Thoracic aorta (tissue), 2 donors: ENCODE measurements around the gene LDLRAD4. TPM values are rescaled to one million over a fixed set of nuclear protein-coding genes. Genes with fewer than 3 reads are reported as not detected.

ENCODE experiments used
- ATAC-seq: fragments of 150-250 bp; one replicate; pipeline ENCODE4 v1.8.0; 2017; ENCODE audit warnings: low read depth; ENCODE audit not compliant: insufficient number of reproducible peaks, low FRiP score
- DNase-seq: peaks from one replicate; pipeline ENCODE4 v3.0.0-alpha.2; 2020; ENCODE audit warnings: low spot score
- H3K27ac ChIP-seq, 2 donors: fragments of 200-600 bp; sonication (generic); 1 replicate in 1 of 2; 2 replicates in 1 of 2; pipeline ENCODE4 v1.5.1; 2016; ENCODE audit warnings: mild to moderate bottlenecking in 2 of 2, moderate library complexity in 2 of 2
- H3K27me3 ChIP-seq: fragments of 200-600 bp; sonication (generic); replicated peaks from 2 replicates; pipeline ENCODE4 v1.6.0; 2016; ENCODE audit warnings: mild to moderate bottlenecking; ENCODE audit not compliant: insufficient read depth
- H3K36me3 ChIP-seq: fragments of 200-600 bp; sonication (generic); one replicate; pipeline ENCODE4 v1.5.1; 2016
- H3K4me1 ChIP-seq, 2 donors: fragments of 200-600 bp; sonication (generic); 1 replicate in 1 of 2; 2 replicates in 1 of 2; pipeline versions ENCODE4 v1.5.1 to v1.6.0; 2016; ENCODE audit warnings: low read depth in 2 of 2, mild to moderate bottlenecking in 1 of 2; ENCODE audit not compliant: control insufficient read depth in 1 of 2
- H3K4me3 ChIP-seq: fragments of 200-600 bp; sonication (generic); 2 replicates; pipeline ENCODE4 v1.5.1; 2016; ENCODE audit warnings: mild to moderate bottlenecking
- H3K9me3 ChIP-seq: fragments of 200-600 bp; sonication (generic); 2 replicates; pipeline ENCODE4 v1.5.1; 2016
- total RNA-seq, 2 donors: library from RNA; depleted of rRNA; stranded (reverse); fragments of >200 nt; gene quantifications; one replicate each; pipeline versions ENCODE4 v1.1.0 to v1.2.3, GENCODE V29; 2016
- TF ChIP-seq, protein P1 (sequence below): fragments of 200-600 bp; sonication (generic); IDR thresholded peaks from one replicate; pipeline ENCODE4 v1.5.1; 2019; ENCODE audit warnings: antibody characterized with exemption

Gene LDLRAD4
- total RNA-seq, 2 donors from 2014 or later, result 98.4 to 135 TPM

GRCh38 chr18:13289481-13290205 lies 71.1 kb downstream of the LDLRAD4 start:
- DNase-seq (no peak), ATAC-seq (no peak)
- H3K36me3 ChIP-seq, result no peaks in the 10 kb centered on the region
- TF ChIP-seq, protein P1, sequence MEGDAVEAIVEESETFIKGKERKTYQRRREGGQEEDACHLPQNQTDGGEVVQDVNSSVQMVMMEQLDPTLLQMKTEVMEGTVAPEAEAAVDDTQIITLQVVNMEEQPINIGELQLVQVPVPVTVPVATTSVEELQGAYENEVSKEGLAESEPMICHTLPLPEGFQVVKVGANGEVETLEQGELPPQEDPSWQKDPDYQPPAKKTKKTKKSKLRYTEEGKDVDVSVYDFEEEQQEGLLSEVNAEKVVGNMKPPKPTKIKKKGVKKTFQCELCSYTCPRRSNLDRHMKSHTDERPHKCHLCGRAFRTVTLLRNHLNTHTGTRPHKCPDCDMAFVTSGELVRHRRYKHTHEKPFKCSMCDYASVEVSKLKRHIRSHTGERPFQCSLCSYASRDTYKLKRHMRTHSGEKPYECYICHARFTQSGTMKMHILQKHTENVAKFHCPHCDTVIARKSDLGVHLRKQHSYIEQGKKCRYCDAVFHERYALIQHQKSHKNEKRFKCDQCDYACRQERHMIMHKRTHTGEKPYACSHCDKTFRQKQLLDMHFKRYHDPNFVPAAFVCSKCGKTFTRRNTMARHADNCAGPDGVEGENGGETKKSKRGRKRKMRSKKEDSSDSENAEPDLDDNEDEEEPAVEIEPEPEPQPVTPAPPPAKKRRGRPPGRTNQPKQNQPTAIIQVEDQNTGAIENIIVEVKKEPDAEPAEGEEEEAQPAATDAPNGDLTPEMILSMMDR, result no peak
- no peak overlapping the region for H3K4me3 ChIP-seq
- H3K4me1 ChIP-seq, result peaks cover 0 to 33% of the 10 kb centered on the region in 2 donors
- no peak overlapping the region for H3K27ac ChIP-seq
- no peaks in the 10 kb centered on the region for H3K27me3 ChIP-seq
- no peaks in the 10 kb centered on the region for H3K9me3 ChIP-seq

DNA sequence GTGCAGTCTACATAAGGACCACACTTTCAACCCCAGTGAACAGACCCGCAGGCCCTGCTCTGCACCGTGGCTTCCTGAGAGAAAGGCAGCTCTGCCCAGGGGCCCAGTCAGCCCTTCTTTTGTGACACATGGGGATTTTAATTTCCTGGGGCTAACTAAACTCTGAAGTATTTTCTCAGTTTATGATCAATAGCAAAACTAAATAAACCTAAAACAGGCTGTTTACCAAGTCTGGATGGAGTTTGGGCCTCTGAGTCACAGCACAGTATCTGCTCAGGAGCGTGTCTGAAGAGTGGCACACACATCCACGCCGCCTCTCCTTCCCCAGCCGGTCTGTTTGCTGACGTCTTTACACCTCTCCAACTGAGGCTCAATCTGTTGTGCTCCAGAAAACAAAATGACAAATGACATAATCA lies 72.3 kb downstream of the LDLRAD4 start:
- no peak overlapping the region for H3K4me3 ChIP-seq
- no peaks in the 10 kb centered on the region for H3K27me3 ChIP-seq
- no peak for ATAC-seq
- no peaks in the 10 kb centered on the region for H3K36me3 ChIP-seq
- TF ChIP-seq, protein P1, result no peak
- no peak overlapping the region for H3K27ac ChIP-seq
- no peak for DNase-seq
- H3K9me3 ChIP-seq, result no peaks in the 10 kb centered on the region
- H3K4me1 ChIP-seq, result peaks cover 0 to 21% of the 10 kb centered on the region in 2 donors

- peaks cover 0 to 17% of the 10 kb centered on the region in 2 donors for H3K4me1 ChIP-seq
- TF ChIP-seq, protein P1, result no peak
- H3K27ac ChIP-seq, result no peak overlapping the region
- no peak for DNase-seq
- ATAC-seq, result no peak
- no peak overlapping the region for H3K4me3 ChIP-seq
- no peaks in the 10 kb centered on the region for H3K36me3 ChIP-seq
- H3K27me3 ChIP-seq, result no peaks in the 10 kb centered on the region
- no peaks in the 10 kb centered on the region for H3K9me3 ChIP-seq
These were observed 72.7 kb downstream of the LDLRAD4 start for GRCh38 chr18:13291299-13291698.

DNA sequence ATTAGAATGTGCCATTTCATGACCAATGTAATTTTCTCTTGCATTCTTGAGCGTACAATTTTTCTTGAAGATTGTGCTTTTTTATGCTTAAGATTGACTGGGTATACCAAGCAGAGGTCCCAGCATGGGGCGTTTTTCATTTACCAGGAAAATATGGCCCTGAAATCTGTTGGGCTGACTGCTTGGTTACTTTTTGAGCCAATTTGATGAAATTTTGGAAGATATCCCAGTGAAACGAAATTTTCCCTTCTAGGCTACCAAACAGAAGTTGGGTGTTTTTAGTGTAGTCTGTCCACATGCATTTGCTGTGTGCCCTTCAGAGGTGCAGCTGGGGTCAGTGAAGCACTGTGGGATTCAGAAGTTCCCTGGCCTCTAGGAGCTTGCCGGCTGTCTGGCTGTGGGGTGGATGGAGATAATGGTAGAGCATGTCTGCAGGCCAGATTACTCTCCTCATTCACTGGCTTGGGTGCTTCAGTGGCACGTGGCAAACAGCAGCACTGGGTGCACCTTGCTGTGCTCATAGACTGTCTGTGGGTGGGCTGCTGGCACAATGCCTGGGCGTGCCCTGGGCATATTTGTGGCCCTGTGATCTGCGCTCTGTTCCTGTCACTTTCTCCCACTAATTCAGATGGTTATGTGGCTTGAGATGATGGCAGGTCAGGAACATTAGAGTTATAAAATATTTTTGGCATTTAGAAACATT lies 73.3 kb downstream of the LDLRAD4 start:
- DNase-seq, result no peak
- no peak for ATAC-seq
- Histone ChIP-seq H3K27ac (no peak overlapping the region), H3K27me3 (no peaks in the 10 kb centered on the region), H3K4me1 (peaks cover 0 to 11% of the 10 kb centered on the region in 2 donors), H3K4me3 (no peak overlapping the region), H3K36me3 (no peaks in the 10 kb centered on the region), H3K9me3 (no peaks in the 10 kb centered on the region)
- TF ChIP-seq, protein P1, result no peak

GRCh38 chr18:13292736-13293135 lies 74.2 kb downstream of the LDLRAD4 start:
- no peak for ATAC-seq
- Histone ChIP-seq H3K27me3 (no peaks in the 10 kb centered on the region), H3K27ac (no peak overlapping the region), H3K4me1 (peaks cover 0 to 11% of the 10 kb centered on the region in 2 donors), H3K9me3 (no peaks in the 10 kb centered on the region), H3K36me3 (no peaks in the 10 kb centered on the region), H3K4me3 (no peak overlapping the region)
- TF ChIP-seq, protein P1, result no peak
- no peak for DNase-seq
